ENCODE data around the gene HTR6. TPM values are rescaled to one million over a fixed set of nuclear protein-coding genes. Genes with fewer than 3 reads are reported as not detected.

Gene HTR6
- total RNA-seq, 1 experiment from 2014 or later = 0.57 TPM

DNA sequence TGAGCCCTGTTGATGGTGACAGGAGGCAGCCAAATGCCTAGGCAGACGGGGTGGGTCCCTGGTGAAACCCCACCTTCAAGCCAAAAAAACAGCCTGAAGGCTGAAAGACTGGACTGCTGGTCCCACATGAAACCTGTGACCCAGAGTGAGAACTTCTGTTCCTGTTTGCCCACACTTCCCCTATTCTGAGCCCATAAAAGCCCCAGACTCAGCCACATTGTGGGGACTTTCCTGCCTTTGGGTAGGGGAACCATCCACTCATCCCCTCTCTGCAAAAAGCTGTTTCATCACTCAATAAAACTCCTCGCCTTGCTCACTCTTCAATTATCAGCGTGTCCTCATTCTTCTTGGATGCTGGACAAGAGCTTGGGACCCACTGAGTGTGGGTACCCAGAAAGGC, 25.2 kb downstream of the HTR6 start:
- ATAC-seq (no peak), DNase-seq (ENCODE audit: low read depth, low spot score) (no peak)
- Histone ChIP-seq H4K20me1 (ENCODE audit: insufficient read depth) (no peaks in the 10 kb centered on the region), H3K79me2 (ENCODE audit: insufficient read depth, low read length) (no peaks in the 10 kb centered on the region), H3K4me2 (ENCODE audit: low read length) (no peak overlapping the region), H3K9me2 (ENCODE audit: insufficient read depth) (no peaks in the 10 kb centered on the region), H3K27me3 (ENCODE audit: insufficient read depth, low read length) (no peaks in the 10 kb centered on the region), H3K27ac (ENCODE audit: low read depth, low read length) (no peak overlapping the region), H2AFZ (ENCODE audit: low read depth, low read length, poor library complexity, severe bottlenecking) (no peak overlapping the region), H3K9me3 (ENCODE audit: control insufficient read depth in 1 of 2, insufficient read depth in 1 of 2, low read depth in 1 of 2, low read length in 2 of 2) (no peaks in the 10 kb centered on the region), H3K4me1 (ENCODE audit: control insufficient read depth in 1 of 2, insufficient read depth in 2 of 2, low read length in 2 of 2) (no peaks in the 10 kb centered on the region), H3K36me3 (ENCODE audit: control insufficient read depth in 1 of 2, insufficient read depth in 2 of 2, low read length in 2 of 2) (no peaks in the 10 kb centered on the region), H3K9ac (ENCODE audit: low read length) (no peak overlapping the region), H3K4me3 (replicated peaks in 1 of 2; ENCODE audit: low read depth in 1 of 2, low read length in 2 of 2) (no peak overlapping the region)
- ChIA-PET POLR2A (interaction anchor here (0.7 kb wide), 1 partner anchor 13 kb away, joined by 3 read pairs; no protein-coding TSS in a partner anchor), RAD21 (ENCODE audit: low non-redundant PET in 1 of 2, low total read pairs in 2 of 2, uncharacterized antibody in 2 of 2, unreplicated experiment in 2 of 2) (no interaction called here), CTCF (interaction anchor here (0.8 kb wide), 1 partner anchor 26 kb away, joined by 3 read pairs; no protein-coding TSS in a partner anchor)
- intact Hi-C loops (cut with micrococcal nuclease) = no loop called here
- no peak for TF ChIP-seq ZFX (IDR thresholded peaks at IDR 0.05)
- no peak for TF ChIP-seq RAD21 (IDR thresholded peaks at IDR 0.05; ENCODE audit: low read depth)
- TF ChIP-seq, protein P1, sequence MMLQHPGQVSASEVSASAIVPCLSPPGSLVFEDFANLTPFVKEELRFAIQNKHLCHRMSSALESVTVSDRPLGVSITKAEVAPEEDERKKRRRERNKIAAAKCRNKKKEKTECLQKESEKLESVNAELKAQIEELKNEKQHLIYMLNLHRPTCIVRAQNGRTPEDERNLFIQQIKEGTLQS (IDR thresholded peaks at IDR 0.05) = no peak
- TF ChIP-seq YY1 (IDR thresholded peaks at IDR 0.05; ENCODE audit: extremely low read depth, insufficient replicate concordance, low read depth, low read length) = no peak
- TF ChIP-seq EGR1 (IDR thresholded peaks at IDR 0.05; ENCODE audit: low read depth) = no peak
- TF ChIP-seq, protein P2, sequence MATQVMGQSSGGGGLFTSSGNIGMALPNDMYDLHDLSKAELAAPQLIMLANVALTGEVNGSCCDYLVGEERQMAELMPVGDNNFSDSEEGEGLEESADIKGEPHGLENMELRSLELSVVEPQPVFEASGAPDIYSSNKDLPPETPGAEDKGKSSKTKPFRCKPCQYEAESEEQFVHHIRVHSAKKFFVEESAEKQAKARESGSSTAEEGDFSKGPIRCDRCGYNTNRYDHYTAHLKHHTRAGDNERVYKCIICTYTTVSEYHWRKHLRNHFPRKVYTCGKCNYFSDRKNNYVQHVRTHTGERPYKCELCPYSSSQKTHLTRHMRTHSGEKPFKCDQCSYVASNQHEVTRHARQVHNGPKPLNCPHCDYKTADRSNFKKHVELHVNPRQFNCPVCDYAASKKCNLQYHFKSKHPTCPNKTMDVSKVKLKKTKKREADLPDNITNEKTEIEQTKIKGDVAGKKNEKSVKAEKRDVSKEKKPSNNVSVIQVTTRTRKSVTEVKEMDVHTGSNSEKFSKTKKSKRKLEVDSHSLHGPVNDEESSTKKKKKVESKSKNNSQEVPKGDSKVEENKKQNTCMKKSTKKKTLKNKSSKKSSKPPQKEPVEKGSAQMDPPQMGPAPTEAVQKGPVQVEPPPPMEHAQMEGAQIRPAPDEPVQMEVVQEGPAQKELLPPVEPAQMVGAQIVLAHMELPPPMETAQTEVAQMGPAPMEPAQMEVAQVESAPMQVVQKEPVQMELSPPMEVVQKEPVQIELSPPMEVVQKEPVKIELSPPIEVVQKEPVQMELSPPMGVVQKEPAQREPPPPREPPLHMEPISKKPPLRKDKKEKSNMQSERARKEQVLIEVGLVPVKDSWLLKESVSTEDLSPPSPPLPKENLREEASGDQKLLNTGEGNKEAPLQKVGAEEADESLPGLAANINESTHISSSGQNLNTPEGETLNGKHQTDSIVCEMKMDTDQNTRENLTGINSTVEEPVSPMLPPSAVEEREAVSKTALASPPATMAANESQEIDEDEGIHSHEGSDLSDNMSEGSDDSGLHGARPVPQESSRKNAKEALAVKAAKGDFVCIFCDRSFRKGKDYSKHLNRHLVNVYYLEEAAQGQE (IDR thresholded peaks at IDR 0.05; ENCODE audit: low read depth) = no peak
- no peak for TF ChIP-seq EZH2 (IDR thresholded peaks at IDR 0.05)
- TF ChIP-seq, protein P3, sequence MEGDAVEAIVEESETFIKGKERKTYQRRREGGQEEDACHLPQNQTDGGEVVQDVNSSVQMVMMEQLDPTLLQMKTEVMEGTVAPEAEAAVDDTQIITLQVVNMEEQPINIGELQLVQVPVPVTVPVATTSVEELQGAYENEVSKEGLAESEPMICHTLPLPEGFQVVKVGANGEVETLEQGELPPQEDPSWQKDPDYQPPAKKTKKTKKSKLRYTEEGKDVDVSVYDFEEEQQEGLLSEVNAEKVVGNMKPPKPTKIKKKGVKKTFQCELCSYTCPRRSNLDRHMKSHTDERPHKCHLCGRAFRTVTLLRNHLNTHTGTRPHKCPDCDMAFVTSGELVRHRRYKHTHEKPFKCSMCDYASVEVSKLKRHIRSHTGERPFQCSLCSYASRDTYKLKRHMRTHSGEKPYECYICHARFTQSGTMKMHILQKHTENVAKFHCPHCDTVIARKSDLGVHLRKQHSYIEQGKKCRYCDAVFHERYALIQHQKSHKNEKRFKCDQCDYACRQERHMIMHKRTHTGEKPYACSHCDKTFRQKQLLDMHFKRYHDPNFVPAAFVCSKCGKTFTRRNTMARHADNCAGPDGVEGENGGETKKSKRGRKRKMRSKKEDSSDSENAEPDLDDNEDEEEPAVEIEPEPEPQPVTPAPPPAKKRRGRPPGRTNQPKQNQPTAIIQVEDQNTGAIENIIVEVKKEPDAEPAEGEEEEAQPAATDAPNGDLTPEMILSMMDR (IDR thresholded peaks at IDR 0.05 in 2 of 3, conservative IDR thresholded peaks at IDR 0.05 in 1 of 3; ENCODE audit: borderline replicate concordance in 1 of 3, insufficient read depth in 1 of 3, low read depth in 2 of 3, low read length in 2 of 3) = no peak
- TF ChIP-seq JUND (IDR thresholded peaks at IDR 0.05) = no peak
- no peak for TF ChIP-seq ELF1 (IDR thresholded peaks at IDR 0.05; ENCODE audit: borderline replicate concordance, low read depth)
- TF ChIP-seq FOSL1 (IDR thresholded peaks at IDR 0.05; ENCODE audit: low read depth) = no peak
- no peak for TF ChIP-seq EZH2phosphoT487 (IDR thresholded peaks at IDR 0.05; ENCODE audit: borderline replicate concordance)
- no peak for TF ChIP-seq SP1 (IDR thresholded peaks at IDR 0.05; ENCODE audit: low read depth)
- no peak for TF ChIP-seq TCF7L2 (IDR thresholded peaks at IDR 0.05; ENCODE audit: borderline replicate concordance, extremely low read depth, insufficient read depth, insufficient read length)
- TF ChIP-seq ZNF274 (IDR thresholded peaks at IDR 0.05; ENCODE audit: low read depth, low read length) = no peak
- no peak for TF ChIP-seq CEBPB (IDR thresholded peaks at IDR 0.05; ENCODE audit: low read depth)
- TF ChIP-seq CBX3 (IDR thresholded peaks at IDR 0.05; ENCODE audit: low read depth) = no peak
- TF ChIP-seq, protein P4, sequence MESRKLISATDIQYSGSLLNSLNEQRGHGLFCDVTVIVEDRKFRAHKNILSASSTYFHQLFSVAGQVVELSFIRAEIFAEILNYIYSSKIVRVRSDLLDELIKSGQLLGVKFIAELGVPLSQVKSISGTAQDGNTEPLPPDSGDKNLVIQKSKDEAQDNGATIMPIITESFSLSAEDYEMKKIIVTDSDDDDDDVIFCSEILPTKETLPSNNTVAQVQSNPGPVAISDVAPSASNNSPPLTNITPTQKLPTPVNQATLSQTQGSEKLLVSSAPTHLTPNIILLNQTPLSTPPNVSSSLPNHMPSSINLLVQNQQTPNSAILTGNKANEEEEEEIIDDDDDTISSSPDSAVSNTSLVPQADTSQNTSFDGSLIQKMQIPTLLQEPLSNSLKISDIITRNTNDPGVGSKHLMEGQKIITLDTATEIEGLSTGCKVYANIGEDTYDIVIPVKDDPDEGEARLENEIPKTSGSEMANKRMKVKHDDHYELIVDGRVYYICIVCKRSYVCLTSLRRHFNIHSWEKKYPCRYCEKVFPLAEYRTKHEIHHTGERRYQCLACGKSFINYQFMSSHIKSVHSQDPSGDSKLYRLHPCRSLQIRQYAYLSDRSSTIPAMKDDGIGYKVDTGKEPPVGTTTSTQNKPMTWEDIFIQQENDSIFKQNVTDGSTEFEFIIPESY (IDR thresholded peaks at IDR 0.05; ENCODE audit: extremely low read depth, insufficient replicate concordance, low read length) = no peak
- no TSS peak for BruUV-seq (replicated peaks)
